Measurements from ENCODE around the gene DEAF1. TPM values are rescaled to one million over a fixed set of nuclear protein-coding genes. Genes with fewer than 3 reads are reported as not detected.

Gene DEAF1
- total RNA-seq, 1 donor from 2014 or later = 60.5 TPM

DNA sequence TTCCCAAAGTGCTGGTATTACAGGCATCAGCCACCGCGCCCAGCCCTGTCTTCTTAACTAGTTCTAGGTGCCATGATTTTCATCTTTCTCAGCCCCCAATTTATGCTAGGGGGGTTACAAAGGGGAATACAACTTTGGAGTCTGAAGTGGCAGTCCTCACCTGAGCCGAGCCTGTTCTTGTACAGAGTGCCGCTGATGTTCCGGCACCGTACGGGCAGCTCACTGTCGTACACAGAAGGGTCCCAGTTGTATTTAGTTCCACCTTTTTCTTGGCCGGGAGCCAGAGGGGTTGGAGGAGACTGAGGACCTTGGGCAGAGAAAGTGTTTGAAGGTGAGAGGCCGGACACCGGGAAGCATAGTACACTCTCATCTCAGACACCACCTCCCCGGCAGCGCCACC is 7.3 kb downstream of the DEAF1 start:
- DNase-seq (ENCODE audit: low spot score in 2 of 2) = no peak
- Histone ChIP-seq H3K36me3 (peaks cover 53 to 62% of the 10 kb centered on the region in 2 donors), H3K4me3 (no peak overlapping the region), H3K27ac (no peak overlapping the region), H3K4me1 (no peaks in the 10 kb centered on the region), H3K27me3 (no peaks in the 10 kb centered on the region), H3K9me3 (no peaks in the 10 kb centered on the region)
- intact Hi-C loops (cut with DNase I) = no loop called here
- TF ChIP-seq, protein P1, sequence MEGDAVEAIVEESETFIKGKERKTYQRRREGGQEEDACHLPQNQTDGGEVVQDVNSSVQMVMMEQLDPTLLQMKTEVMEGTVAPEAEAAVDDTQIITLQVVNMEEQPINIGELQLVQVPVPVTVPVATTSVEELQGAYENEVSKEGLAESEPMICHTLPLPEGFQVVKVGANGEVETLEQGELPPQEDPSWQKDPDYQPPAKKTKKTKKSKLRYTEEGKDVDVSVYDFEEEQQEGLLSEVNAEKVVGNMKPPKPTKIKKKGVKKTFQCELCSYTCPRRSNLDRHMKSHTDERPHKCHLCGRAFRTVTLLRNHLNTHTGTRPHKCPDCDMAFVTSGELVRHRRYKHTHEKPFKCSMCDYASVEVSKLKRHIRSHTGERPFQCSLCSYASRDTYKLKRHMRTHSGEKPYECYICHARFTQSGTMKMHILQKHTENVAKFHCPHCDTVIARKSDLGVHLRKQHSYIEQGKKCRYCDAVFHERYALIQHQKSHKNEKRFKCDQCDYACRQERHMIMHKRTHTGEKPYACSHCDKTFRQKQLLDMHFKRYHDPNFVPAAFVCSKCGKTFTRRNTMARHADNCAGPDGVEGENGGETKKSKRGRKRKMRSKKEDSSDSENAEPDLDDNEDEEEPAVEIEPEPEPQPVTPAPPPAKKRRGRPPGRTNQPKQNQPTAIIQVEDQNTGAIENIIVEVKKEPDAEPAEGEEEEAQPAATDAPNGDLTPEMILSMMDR (IDR thresholded peaks at IDR 0.05) = no peak

DNA sequence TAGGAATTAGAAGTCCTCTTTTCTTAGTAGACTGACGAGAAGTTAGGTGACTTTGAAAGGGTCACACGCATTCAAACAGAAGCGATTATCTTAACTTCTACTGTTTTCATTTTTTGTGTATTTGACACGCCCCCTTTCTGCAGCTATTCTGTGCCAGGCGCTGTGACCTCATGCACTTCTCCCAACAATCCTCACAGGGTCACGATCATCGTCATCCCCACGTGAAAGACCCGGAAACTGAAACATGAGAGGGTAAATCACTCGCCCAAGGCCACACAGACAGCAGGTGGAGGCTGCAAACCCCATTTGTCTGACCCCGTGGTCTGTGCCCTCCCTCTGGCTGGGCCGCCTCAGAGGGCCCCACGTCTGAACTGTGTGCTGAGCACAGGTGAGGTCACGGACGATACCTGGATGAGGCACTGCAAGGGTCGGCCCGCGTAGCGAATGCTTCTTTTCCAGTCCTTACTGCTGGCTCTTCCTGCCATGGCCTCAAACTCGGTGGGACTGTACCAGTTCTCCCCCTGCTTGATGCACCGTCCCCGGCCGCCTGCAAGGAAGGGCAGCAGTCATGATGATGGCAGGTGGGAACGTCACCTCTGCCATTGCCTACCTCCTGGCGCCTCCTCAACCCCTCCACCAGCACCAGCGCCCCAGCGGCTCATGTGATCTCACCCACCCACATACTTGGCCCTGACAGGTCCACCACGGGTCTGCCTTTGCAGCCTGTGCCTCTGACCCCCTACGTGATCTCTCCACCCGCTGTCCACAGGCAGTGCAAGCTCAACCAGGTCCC is 8.4 kb downstream of the DEAF1 start:
- Histone ChIP-seq H3K27ac (no peak overlapping the region), H3K36me3 (peaks cover 57 to 73% of the 10 kb centered on the region in 2 donors), H3K4me1 (no peaks in the 10 kb centered on the region), H3K4me3 (no peak overlapping the region), H3K27me3 (no peaks in the 10 kb centered on the region), H3K9me3 (no peaks in the 10 kb centered on the region)
- intact Hi-C loops (cut with DNase I) = no loop called here
- DNase-seq (ENCODE audit: low spot score in 2 of 2) = no peak
- TF ChIP-seq, protein P1 (IDR thresholded peaks at IDR 0.05) = no peak

DNA sequence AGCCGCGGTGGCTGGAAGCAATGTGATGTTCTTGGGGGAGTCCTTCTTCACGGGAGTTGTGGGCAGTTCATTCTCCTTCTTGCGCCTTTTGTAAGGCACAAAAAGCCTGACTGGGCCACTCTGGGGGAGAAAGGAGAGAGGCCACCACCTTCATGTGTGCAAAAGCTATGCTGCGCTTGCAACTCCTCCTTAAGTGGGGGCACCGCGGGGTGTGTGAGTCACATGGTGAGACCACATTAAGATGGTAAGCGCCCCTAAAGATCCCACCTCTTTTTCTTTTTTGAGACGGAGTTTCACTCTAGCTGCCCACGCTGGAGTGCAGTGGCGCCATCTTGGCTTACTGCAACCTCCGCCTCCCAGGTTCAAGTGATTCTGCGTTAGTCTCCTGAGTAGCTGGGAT is 14.1 kb downstream of the DEAF1 start:
- Histone ChIP-seq H3K36me3 (peaks cover 53 to 64% of the 10 kb centered on the region in 2 donors), H3K9me3 (no peaks in the 10 kb centered on the region), H3K4me1 (no peaks in the 10 kb centered on the region), H3K27ac (no peak overlapping the region), H3K4me3 (no peak overlapping the region), H3K27me3 (no peaks in the 10 kb centered on the region)
- TF ChIP-seq, protein P1 (IDR thresholded peaks at IDR 0.05) = no peak
- intact Hi-C loops (cut with DNase I) = no loop called here
- DNase-seq (ENCODE audit: low spot score in 2 of 2) = no peak

DNA sequence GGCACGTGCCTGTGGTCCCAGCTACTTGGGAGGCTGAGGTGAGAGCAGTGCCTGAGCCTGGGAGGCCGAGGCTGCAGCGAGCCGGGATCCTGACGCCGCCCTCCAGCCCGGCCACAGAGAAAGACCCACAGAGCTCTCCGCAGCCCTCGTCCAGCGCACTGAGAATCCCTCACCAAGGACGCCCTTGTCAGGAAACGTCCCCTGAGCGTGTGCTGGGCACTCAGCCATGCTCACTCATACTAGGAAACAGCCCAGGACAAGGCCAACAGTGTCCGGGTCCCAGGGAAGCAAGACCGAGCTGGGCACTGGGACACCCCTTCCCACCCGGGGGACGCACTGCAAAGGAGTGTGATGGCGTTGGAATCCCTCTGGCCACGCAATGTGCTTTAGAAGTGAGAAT is 14.5 kb downstream of the DEAF1 start:
- Histone ChIP-seq H3K4me3 (no peak overlapping the region), H3K27ac (no peak overlapping the region), H3K4me1 (no peaks in the 10 kb centered on the region), H3K9me3 (no peaks in the 10 kb centered on the region), H3K27me3 (no peaks in the 10 kb centered on the region), H3K36me3 (peaks cover 50 to 63% of the 10 kb centered on the region in 2 donors)
- TF ChIP-seq, protein P1 (IDR thresholded peaks at IDR 0.05) = no peak
- intact Hi-C loops (cut with DNase I) = no loop called here
- DNase-seq (ENCODE audit: low spot score in 2 of 2) = no peak

DNA sequence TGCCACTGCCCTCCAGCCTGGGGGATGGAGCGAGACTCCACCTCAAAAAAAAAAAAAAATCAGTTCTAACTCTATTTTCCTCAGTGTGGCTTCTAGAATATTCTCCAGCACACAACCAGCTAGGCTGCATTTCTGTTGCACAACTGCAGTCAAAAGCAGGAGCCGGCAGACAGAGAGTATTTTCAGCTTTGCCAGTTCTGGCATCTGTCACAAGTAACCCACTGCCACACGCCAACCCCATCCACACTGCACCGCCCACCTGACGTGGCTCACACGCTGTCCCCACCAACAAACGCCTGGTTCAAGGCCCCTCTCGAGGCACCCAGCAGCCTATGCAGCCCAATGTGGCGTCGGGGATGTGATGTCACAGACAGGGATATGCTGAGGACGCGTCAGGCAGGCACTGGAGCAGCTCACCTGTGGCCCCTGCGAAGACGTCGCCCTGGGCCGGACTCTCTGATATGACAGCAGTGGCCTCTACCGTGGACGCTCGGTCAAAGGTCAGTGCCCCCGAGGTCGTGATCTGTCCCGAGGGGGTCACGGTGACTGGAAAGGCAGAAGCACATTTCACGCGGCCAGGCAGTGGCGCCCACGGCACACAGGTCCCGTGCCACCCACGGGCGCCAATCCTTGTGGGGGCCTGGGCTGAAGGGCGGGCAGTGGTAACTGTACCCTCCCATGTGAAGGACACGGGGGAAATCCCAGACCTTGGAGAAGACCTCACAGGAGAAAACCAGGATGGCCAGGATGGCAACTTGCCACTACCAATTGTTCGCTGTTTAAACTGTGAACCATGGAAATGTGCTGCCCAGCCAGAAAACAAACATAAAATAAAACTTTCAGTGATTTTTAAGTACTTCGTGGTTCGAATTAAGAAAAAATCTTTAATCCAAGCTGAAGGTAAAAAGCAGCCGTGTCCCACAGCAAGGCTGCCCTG is 15.5 kb downstream of the DEAF1 start:
- H3K9me3 ChIP-seq = no peaks in the 10 kb centered on the region
- TF ChIP-seq, protein P1 (IDR thresholded peaks at IDR 0.05) = no peak
- intact Hi-C loops (cut with DNase I) = no loop called here
- no peaks in the 10 kb centered on the region for H3K4me1 ChIP-seq
- peaks cover 42 to 61% of the 10 kb centered on the region in 2 donors for H3K36me3 ChIP-seq
- no peak for DNase-seq (ENCODE audit: low spot score in 2 of 2)
- H3K4me3 ChIP-seq = no peak overlapping the region
- no peaks in the 10 kb centered on the region for H3K27me3 ChIP-seq
- H3K27ac ChIP-seq = no peak overlapping the region
